OCI-LY3 (cell line): ENCODE data around the gene F2RL2.

Experiments
- CTCF ChIP-seq: fragments of 200-600, 300-600 bp; sonication (generic); IDR thresholded peaks from 2 replicates; pipeline ENCODE4 v1.5.1; 2014; ENCODE audit warnings: antibody characterized with exemption, low read length, low read depth
- EZH2phosphoT487 ChIP-seq: fragments of 200-600 bp; shearing (Covaris generic); IDR thresholded peaks from 2 replicates; pipeline ENCODE4 v1.6.1; 2018; ENCODE audit warnings: antibody characterized with exemption, mixed run types, low read depth

GRCh38 chr5:76607353-76607871, 15.8 kb downstream of the F2RL2 start:
- TF ChIP-seq CTCF = no peak
- TF ChIP-seq EZH2phosphoT487 = no peak
